K562 (cell line): ENCODE data around the gene GNG14. TPM values are rescaled to one million over a fixed set of nuclear protein-coding genes. Genes with fewer than 3 reads are reported as not detected.

Source experiments
- ATAC-seq: fragments of 200-7000 bp; cut with Tn5 transposase; 3 replicates; pipeline ENCODE4 v1.9.1; 2020; ENCODE audit warnings: moderate library complexity
- BruUV-seq: library from RNA; stranded (reverse); fragments of 400-500 nt; replicated peaks from 2 replicates; lab custom pipeline; 2021; lab: Mats Ljungman, UMichigan
- CTCF ChIA-PET: fragments of 300-600 bp; formaldehyde crosslinking; extraction: SDS; loops from one replicate; lab custom pipeline; 2021; ENCODE audit warnings: low intra/inter-chr PET ratio; lab: Yijun Ruan, JAX
- POLR2A ChIA-PET: fragments of 300-600, 350-650 bp; sonication (Branson Sonifier 250); formaldehyde crosslinking; extraction: SDS; loops from one replicate; lab custom pipeline; 2021; ENCODE audit warnings: antibody characterized with exemption, inconsistent platforms; lab: Yijun Ruan, JAX
- DNase-seq, 4 experiments: peaks; one replicate each; pipeline versions ENCODE4 v3.0.0 to v3.0.0-alpha.2; 2011 to 2018; ENCODE audit warnings: low spot score in 3 of 4, mixed read lengths in 3 of 4; ENCODE audit errors: extremely low read depth in 1 of 4
- FAIRE-seq: peaks from 2 replicates; lab custom pipeline; 2011; peaks lifted over from hg19 to GRCh38; lab: Jason Lieb, UNC
- H2AFZ ChIP-seq: 2 replicates; pipeline ENCODE4 v1.6.0; 2011; ENCODE audit warnings: low read depth, low read length, control low read depth, inconsistent platforms
- H3K27ac ChIP-seq: fragments of 200-600 bp; 3 replicates; pipeline ENCODE4 v1.8.0; 2011; ENCODE audit warnings: low read depth, mild to moderate bottlenecking, control low read depth, inconsistent platforms, low read length, moderate library complexity, mixed read lengths; ENCODE audit errors: extremely low read depth
- H3K27me3 ChIP-seq, 2 experiments: fragments of 300-600 bp in 1 of 2; 2 replicates in 1 of 2; 3 replicates in 1 of 2; pipeline versions ENCODE4 v1.6.0 to v1.8.0; 2011; ENCODE audit warnings: inconsistent platforms in 2 of 2, low read length in 2 of 2, mild to moderate bottlenecking in 1 of 2, mixed read lengths in 1 of 2, moderate library complexity in 1 of 2; ENCODE audit not compliant: control insufficient read depth in 2 of 2, insufficient read depth in 2 of 2
- H3K36me3 ChIP-seq: fragments of 300-600 bp; 3 replicates; pipeline ENCODE4 v1.8.0; 2011; ENCODE audit warnings: mild to moderate bottlenecking, low read length, inconsistent platforms; ENCODE audit not compliant: control insufficient read depth, insufficient read depth
- H3K4me1 ChIP-seq, 2 experiments: fragments of 200-600 bp in 1 of 2; replicated peaks in 1 of 2; 2 replicates in 1 of 2; 3 replicates in 1 of 2; pipeline versions ENCODE4 v1.5.1 to v1.8.0; 2011; ENCODE audit warnings: inconsistent platforms in 2 of 2, low read length in 2 of 2, mild to moderate bottlenecking in 1 of 2, mixed read lengths in 1 of 2, moderate library complexity in 1 of 2; ENCODE audit not compliant: control insufficient read depth in 2 of 2, insufficient read depth in 2 of 2
- H3K4me2 ChIP-seq: 2 replicates; pipeline ENCODE4 v1.6.1; 2011; ENCODE audit warnings: low read length, control low read depth, inconsistent platforms, mixed read lengths; ENCODE audit not compliant: insufficient read depth
- H3K4me3 ChIP-seq: fragments of 200-600 bp; sonication (generic), shearing (Covaris generic); 2 replicates; pipeline ENCODE4 v1.5.1; 2016; ENCODE audit warnings: control low read depth, inconsistent platforms
- H3K79me2 ChIP-seq: fragments of 200-600 bp; 3 replicates; pipeline ENCODE4 v1.8.0; 2011; ENCODE audit warnings: low read length, inconsistent platforms; ENCODE audit not compliant: control insufficient read depth, insufficient read depth
- H3K9ac ChIP-seq, 2 experiments: 2 replicates each; pipeline versions ENCODE4 v1.6.0 to v1.6.1; 2011; ENCODE audit warnings: low read depth in 2 of 2, low read length in 2 of 2, control low read depth in 1 of 2, inconsistent platforms in 1 of 2, mild to moderate bottlenecking in 1 of 2, mixed read lengths in 1 of 2; ENCODE audit not compliant: insufficient read depth in 1 of 2
- H3K9me1 ChIP-seq: one replicate; pipeline ENCODE4 v1.6.0; 2011; ENCODE audit warnings: inconsistent platforms, mild to moderate bottlenecking, low read length, moderate library complexity; ENCODE audit not compliant: control insufficient read depth, insufficient read depth
- H3K9me3 ChIP-seq: replicated peaks from 2 replicates; pipeline ENCODE4 v1.5.1; 2011; ENCODE audit warnings: low read depth, low read length, inconsistent platforms; ENCODE audit not compliant: control insufficient read depth, insufficient read depth
- H4K20me1 ChIP-seq: replicated peaks from 2 replicates; pipeline ENCODE4 v1.6.1; 2011; ENCODE audit warnings: low read length, inconsistent platforms, mixed read lengths; ENCODE audit not compliant: control insufficient read depth, insufficient read depth
- WGBS: fragments of 100-300 bp; shearing (Covaris generic); methylation state at CpG from one replicate; pipeline ENCODE4 v1.1.6; 2016; ENCODE audit warnings: low coverage, mixed read lengths; ENCODE audit not compliant: insufficient coverage; ENCODE audit errors: missing lambda C conversion rate; 5-methylcytosine and 5-hydroxymethylcytosine counted together
- in situ Hi-C: fragments of 300-500 bp; cut with MboI; formaldehyde crosslinking; loops from 4 replicates; pipeline ENCODE4 v1.15.0; 2018; ENCODE audit warnings: inconsistent platforms, mixed read lengths
- intact Hi-C: fragments of 100-400 bp; cut with micrococcal nuclease; formaldehyde crosslinking; loops from 2 replicates; pipeline ENCODE4 v1.14.2; 2022
- polyA plus RNA-seq, 8 experiments: library from polyadenylated mRNA; depleted of rRNA in 4 of 8; stranded (reverse) in 5 of 8; unstranded in 3 of 8; fragments of >200 nt; fragmentation: Nextera tagmentation in 2 of 8; fragmentation: Illumina TruSeq in 1 of 8; extraction: Ambion mirVana in 2 of 8; extraction: Trizol in 1 of 8; gene quantifications; 2 replicates each; pipeline versions ENCODE4 v1.2.1 to v1.2.3, GENCODE V29; 2011 to 2014; ENCODE audit warnings: inconsistent platforms in 1 of 8, missing spikeins in 1 of 8
- total RNA-seq, 7 experiments: library from RNA; depleted of rRNA in 6 of 7; stranded (reverse); fragments of >200 nt in 6 of 7; fragmentation: Illumina TruSeq in 2 of 7; extraction: Trizol in 2 of 7; gene quantifications; 2 replicates each; pipeline versions ENCODE4 v1.2.1 to v1.2.3, GENCODE V29; 2011 to 2021; ENCODE audit warnings: low replicate concordance in 1 of 7
- TF ChIP-seq, protein P1 (sequence below): fragments of 250-450 bp; sonication (Bioruptor Pico); IDR thresholded peaks from 2 replicates; pipeline ENCODE4 v1.8.0; 2022; ENCODE audit warnings: moderate library complexity, mild to moderate bottlenecking, inconsistent platforms
- TF ChIP-seq, protein P2 (sequence below): sonication (generic); formaldehyde crosslinking; IDR thresholded peaks from 2 replicates; pipeline ENCODE4 v1.8.1; 2023; ENCODE audit warnings: mild to moderate bottlenecking, missing genetic modification reagents

GNG14 gene
- total and polyA plus RNA-seq, 9 of the 15 experiments (the other 6 are each of a cell fraction or from before 2014, with no cell fraction given), result not detected

DNA sequence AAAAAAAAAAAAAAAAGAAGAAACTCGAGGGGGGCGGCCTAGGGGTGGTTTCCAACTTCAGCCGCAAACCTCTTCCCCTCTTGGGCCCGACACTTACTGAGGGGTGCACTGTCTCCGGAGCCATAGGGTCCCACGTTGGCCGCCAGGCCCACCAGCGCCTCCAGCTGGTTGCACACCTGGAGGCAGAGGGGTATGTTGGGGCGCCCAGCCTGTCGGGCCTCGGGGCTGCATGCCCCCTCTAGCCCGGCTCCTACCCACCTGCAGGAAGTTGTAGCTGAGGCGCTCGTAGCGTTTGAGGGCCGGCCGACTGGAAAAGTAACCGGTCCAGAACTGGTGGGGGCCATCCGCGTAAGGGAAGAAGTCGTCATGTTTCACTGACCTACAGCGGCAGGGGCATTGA, 29.8 kb upstream of the GNG14 start:
- no peaks in the 10 kb centered on the region for H3K79me2 ChIP-seq

More for the DNA sequence above, 29.8 kb upstream of the GNG14 start:
- H3K9ac ChIP-seq, result no peak overlapping the region; a peak in 1 of 4 replicates
- TF ChIP-seq, protein P1, sequence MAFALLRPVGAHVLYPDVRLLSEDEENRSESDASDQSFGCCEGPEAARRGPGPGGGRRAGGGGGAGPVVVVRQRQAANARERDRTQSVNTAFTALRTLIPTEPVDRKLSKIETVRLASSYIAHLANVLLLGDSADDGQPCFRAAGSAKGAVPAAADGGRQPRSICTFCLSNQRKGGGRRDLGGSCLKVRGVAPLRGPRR (CRISPR knock-in tag), result no peak
- TF ChIP-seq, protein P2, sequence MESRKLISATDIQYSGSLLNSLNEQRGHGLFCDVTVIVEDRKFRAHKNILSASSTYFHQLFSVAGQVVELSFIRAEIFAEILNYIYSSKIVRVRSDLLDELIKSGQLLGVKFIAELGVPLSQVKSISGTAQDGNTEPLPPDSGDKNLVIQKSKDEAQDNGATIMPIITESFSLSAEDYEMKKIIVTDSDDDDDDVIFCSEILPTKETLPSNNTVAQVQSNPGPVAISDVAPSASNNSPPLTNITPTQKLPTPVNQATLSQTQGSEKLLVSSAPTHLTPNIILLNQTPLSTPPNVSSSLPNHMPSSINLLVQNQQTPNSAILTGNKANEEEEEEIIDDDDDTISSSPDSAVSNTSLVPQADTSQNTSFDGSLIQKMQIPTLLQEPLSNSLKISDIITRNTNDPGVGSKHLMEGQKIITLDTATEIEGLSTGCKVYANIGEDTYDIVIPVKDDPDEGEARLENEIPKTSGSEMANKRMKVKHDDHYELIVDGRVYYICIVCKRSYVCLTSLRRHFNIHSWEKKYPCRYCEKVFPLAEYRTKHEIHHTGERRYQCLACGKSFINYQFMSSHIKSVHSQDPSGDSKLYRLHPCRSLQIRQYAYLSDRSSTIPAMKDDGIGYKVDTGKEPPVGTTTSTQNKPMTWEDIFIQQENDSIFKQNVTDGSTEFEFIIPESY (CRISPR knock-in tag), result peak; percentile 56
- no peak overlapping the region for H3K4me2 ChIP-seq
- no peaks in the 10 kb centered on the region for H4K20me1 ChIP-seq
- ChIA-PET POLR2A (no interaction called here), CTCF (interaction anchor here (0.6 kb wide), 1 partner anchor 93 kb away, joined by 3 read pairs; no protein-coding TSS in a partner anchor)
- H3K36me3 ChIP-seq, result peaks cover 31% of the 10 kb centered on the region; the same call in 2 of the 3 replicates
- H3K27me3 ChIP-seq, result no peaks in the 10 kb centered on the region
- H3K4me1 ChIP-seq, result peaks cover 0 to 8% of the 10 kb centered on the region in 2 experiments; a peak in 2 of 5 replicates
- H3K4me3 ChIP-seq, result no peak overlapping the region
- H3K9me1 ChIP-seq, result no peaks in the 10 kb centered on the region
- WGBS, result 97% methylated on average over 19 of the region's 22 CpGs
- intact Hi-C loops (no loop called here), in situ Hi-C loops (no loop called here)
- H2AFZ ChIP-seq, result no peak overlapping the region
- FAIRE-seq, result no peak
- no peak for DNase-seq
- ATAC-seq, result no peak
- no peak overlapping the region for H3K27ac ChIP-seq
- no TSS peak for BruUV-seq
- 0 out of 2 replicates have a peak, but pooled peaks cover 1% of the 10 kb centered on the region for H3K9me3 ChIP-seq
